Skeletal muscle tissue (tissue), 4 donors: ENCODE measurements around the gene PAM16. TPM values are rescaled to one million over a fixed set of nuclear protein-coding genes. Genes with fewer than 3 reads are reported as not detected.
A peak's percentile ranks its signal among the peaks of the same experiment; 100 is the strongest.

Experiments used
- H3K27ac ChIP-seq: one replicate; pipeline ENCODE4 v1.7.0; 2013; ENCODE audit warnings: mild to moderate bottlenecking, low read depth, low read length, inconsistent platforms
- H3K27me3 ChIP-seq, 3 donors: one replicate each; pipeline ENCODE4 v1.7.0; 2013; ENCODE audit warnings: low read length in 3 of 3; ENCODE audit not compliant: control insufficient read depth in 3 of 3, insufficient read depth in 3 of 3
- H3K36me3 ChIP-seq, 3 donors: one replicate each; pipeline ENCODE4 v1.7.0; 2013; ENCODE audit warnings: low read length in 3 of 3; ENCODE audit not compliant: control insufficient read depth in 3 of 3, insufficient read depth in 3 of 3
- H3K4me1 ChIP-seq, 3 donors: one replicate each; pipeline ENCODE4 v1.7.0; 2013; ENCODE audit warnings: low read length in 3 of 3, mild to moderate bottlenecking in 3 of 3; ENCODE audit not compliant: control insufficient read depth in 3 of 3, insufficient read depth in 3 of 3
- H3K4me3 ChIP-seq, 3 donors: one replicate each; pipeline ENCODE4 v1.7.0; 2013; ENCODE audit warnings: low read length in 3 of 3
- H3K9ac ChIP-seq, 3 donors: one replicate each; pipeline ENCODE4 v1.7.0; 2013; ENCODE audit warnings: low read length in 3 of 3, mild to moderate bottlenecking in 3 of 3, moderate library complexity in 2 of 3, low read depth in 1 of 3
- H3K9me3 ChIP-seq, 3 donors: one replicate each; pipeline ENCODE4 v1.7.0; 2013; ENCODE audit warnings: low read length in 3 of 3; ENCODE audit not compliant: control insufficient read depth in 3 of 3
- total RNA-seq: library from RNA; depleted of rRNA; stranded (reverse); fragments of >200 nt; gene quantifications from one replicate; pipeline ENCODE4 v1.2.3, GENCODE V29; 2014
- donor health status: Osteomylitis.

The PAM16 gene
- total RNA-seq, 1 donor from 2014 or later: 32.9 TPM

DNA sequence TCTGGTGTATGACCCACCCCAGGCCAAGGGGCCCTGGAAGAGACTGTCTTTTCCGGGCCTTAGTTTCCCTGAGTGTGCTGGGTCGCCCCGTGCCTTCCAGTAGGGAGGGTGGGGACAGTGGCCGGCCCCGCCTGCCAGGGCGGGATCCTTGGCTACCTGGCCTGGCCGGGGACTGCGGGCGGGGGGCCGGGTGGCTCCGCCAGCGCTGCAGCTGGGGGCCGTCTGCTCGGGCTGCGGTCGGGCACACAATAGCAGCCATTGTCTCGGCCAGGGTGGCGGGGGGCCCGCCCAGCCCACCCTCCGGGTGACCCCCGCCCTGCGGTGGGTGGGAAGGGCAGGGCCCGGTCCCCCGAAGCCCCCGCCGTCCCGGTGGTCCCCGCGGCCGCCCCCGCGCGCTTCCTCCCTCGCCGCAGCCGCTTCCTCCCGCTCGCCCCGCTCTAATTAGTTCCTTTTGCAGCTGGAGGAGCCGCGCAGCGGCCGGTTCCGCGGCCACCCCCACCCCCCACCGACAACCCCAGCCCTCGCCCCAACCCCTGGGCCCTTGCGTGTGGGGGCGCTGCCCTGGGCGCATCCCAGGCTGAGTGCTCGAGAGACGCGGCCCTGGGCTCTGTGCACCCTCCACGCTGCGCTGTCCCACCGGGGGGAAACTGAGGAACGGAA is 23.6 kb downstream of the PAM16 start:
- H3K4me1 ChIP-seq: peaks cover 37 to 48% (median 42%) of the 10 kb centered on the region in 3 donors
- peaks cover 0 to 4% (median 0%) of the 10 kb centered on the region in 3 donors for H3K27me3 ChIP-seq
- peaks cover 0 to 4% (median 4%) of the 10 kb centered on the region in 3 donors for H3K36me3 ChIP-seq
- peak overlapping the region; percentile 66 for H3K27ac ChIP-seq
- peak overlapping the region; percentile 54 to 70 (median 61) for H3K4me3 ChIP-seq
- no peaks in the 10 kb centered on the region for H3K9me3 ChIP-seq
- peak overlapping the region; percentile 57 to 77 (median 67) for H3K9ac ChIP-seq

DNA sequence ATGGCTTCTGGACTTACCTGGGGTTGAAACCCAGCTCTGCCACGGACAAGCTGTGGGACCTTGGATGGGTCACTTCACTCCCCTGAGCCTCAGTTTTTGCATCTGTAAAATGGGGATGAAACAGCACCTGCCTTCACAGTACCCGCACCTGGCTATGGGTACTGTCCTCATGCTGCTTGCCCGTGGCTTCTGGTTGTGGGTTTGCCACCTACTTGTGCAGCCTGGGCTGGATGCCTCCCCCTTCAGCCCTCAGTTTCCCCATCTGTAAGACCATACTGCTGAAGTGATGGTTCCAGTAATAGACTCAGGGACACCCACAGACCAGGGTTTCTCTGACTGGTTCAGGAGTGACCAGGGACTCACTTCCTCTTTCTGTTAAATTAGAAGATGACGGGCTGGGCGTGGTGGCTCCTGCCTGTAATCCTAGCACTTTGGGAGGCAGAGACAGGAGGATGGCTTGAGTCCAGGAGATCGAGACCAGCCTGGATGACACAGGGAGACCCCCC is 25.8 kb downstream of the PAM16 start:
- Histone ChIP-seq H3K4me1 (peaks cover 46 to 54% (median 51%) of the 10 kb centered on the region in 3 donors), H3K36me3 (no peaks in the 10 kb centered on the region), H3K27ac (no peak overlapping the region), H3K4me3 (no peak overlapping the region), H3K9me3 (no peaks in the 10 kb centered on the region), H3K27me3 (peaks cover 0 to 5% (median 2%) of the 10 kb centered on the region in 3 donors), H3K9ac (peak overlapping the region in 1 of 3 donors; percentile 33)

DNA sequence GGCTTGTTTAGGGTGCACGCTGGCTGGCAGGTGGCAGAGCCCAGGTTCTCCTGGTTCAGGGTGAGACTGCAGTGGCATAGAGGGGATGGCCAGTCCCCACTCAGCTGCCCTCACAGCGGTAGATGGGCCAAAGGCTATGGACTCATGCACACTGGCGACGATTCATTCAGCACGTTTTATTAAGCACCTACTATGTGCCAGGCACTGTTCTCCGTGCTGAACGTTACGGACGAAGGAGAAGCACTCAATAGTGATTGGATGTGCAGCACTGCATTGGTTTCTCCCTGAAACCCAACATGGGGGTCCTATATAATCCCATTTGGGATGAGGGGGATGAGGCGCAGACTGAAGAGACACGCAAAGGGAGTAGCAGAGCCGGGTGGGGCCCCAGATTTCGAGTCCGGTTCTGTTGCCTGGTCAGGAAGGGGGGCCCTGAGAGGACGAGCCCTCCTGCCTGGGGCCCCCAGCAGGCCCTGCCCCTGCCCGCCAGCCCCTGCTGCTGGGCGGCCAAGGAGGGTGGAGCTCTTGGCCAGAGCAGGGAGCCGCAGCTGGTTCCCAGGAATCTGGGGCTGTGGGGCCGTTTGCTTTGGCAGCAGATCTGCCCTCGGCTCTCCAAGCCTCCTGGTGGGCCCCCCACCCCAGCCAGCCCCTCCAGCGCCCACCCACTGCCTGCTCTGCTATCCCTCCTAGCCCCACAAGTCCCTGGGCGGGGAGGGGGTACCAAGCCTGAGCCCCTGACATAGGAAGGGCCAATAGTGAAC is 26.4 kb downstream of the PAM16 start:
- Histone ChIP-seq H3K4me3 (peak overlapping the region in 2 of 3 donors; percentile 6 to 30), H3K27me3 (peaks cover under 1 to 8% (median 5%) of the 10 kb centered on the region in 3 donors), H3K27ac (peak overlapping the region; percentile 19), H3K4me1 (peaks cover 49 to 56% (median 55%) of the 10 kb centered on the region in 3 donors), H3K9ac (peak overlapping the region in 1 of 3 donors; percentile 54), H3K9me3 (no peaks in the 10 kb centered on the region), H3K36me3 (no peaks in the 10 kb centered on the region)

DNA sequence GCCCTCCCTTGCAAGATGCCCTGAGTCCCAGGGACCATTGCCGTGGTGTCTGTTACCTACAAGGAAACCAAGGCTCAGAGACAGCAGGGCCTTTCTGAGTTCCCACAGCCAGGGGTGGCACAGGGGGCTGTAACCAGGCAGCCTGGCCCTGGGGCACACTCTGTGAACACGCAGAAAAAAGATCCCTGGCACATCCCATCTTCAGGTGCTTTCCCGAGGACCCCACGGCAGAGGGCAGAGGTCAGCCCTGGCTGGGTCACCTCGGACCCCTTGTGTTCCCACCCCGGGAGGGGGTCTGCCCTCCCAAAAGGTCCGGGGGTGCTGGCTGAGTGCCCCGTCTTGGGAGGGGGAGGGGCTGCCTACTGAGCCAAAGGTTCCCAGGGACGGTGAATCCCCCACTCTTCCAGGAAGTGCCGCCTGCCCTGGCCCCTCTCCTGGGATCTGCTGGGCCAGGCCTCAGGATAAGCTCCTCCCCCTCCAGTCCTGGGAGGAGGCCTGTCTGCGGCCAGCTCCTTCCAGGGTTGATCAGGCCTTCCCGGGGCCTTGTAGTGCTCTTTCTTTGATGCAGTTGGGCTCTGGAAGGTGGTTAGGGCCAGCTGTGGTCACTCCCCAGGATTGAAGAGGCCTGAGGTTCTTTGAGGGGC is 27.2 kb downstream of the PAM16 start:
- peak overlapping the region in 2 of 3 donors; percentile 6 to 30 for H3K4me3 ChIP-seq
- peak overlapping the region in 1 of 3 donors; percentile 54 for H3K9ac ChIP-seq
- H3K9me3 ChIP-seq: no peaks in the 10 kb centered on the region
- no peaks in the 10 kb centered on the region for H3K36me3 ChIP-seq
- H3K4me1 ChIP-seq: peaks cover 51 to 56% (median 54%) of the 10 kb centered on the region in 3 donors
- peak overlapping the region; percentile 70 for H3K27ac ChIP-seq
- peaks cover 4 to 13% (median 11%) of the 10 kb centered on the region in 3 donors for H3K27me3 ChIP-seq

DNA sequence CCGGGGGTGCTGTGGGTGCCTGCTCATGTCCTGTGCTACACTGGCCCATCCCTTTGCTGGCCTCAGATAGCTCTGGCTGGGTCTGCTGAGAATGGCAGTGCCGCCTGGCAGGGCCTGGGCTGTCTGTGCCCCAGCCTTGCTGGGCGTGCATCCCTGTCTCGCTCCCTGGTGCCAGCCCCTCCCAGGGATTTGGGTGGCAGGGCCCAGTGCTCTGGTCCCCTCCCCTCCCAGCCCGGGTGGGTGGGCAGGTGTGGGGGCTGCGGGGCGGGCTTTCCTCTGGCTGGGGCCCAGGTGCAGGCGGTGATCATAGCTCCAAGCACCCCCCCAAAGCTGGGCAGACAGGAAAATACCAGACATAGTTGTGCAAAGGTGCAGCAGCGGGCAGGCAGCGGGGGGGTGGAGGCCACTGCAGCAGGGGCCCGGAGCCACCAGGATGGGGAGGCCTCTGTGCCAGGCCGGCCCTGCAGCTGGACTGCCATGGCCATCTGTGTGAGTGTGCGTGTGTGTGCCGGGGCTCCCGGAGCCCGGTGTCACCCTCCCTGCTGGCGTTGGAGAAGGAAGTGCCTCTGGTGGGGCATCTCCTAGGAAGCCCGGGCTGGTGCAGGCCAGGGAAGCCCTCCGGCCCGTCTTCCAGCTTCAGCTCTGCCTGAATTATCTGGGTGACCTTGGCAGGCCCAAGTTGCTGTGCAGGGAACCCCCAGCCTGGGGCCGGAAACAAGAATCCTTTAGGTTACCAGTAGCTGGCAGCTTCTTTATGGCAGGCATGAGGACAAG is 27.9 kb downstream of the PAM16 start:
- peak overlapping the region in 1 of 3 donors; percentile 54 for H3K9ac ChIP-seq
- H3K4me1 ChIP-seq: peaks cover 46 to 56% (median 49%) of the 10 kb centered on the region in 3 donors
- peak overlapping the region; percentile 70 for H3K27ac ChIP-seq
- no peak overlapping the region for H3K4me3 ChIP-seq
- peaks cover 4 to 13% (median 11%) of the 10 kb centered on the region in 3 donors for H3K27me3 ChIP-seq
- no peaks in the 10 kb centered on the region for H3K9me3 ChIP-seq
- no peaks in the 10 kb centered on the region for H3K36me3 ChIP-seq

DNA sequence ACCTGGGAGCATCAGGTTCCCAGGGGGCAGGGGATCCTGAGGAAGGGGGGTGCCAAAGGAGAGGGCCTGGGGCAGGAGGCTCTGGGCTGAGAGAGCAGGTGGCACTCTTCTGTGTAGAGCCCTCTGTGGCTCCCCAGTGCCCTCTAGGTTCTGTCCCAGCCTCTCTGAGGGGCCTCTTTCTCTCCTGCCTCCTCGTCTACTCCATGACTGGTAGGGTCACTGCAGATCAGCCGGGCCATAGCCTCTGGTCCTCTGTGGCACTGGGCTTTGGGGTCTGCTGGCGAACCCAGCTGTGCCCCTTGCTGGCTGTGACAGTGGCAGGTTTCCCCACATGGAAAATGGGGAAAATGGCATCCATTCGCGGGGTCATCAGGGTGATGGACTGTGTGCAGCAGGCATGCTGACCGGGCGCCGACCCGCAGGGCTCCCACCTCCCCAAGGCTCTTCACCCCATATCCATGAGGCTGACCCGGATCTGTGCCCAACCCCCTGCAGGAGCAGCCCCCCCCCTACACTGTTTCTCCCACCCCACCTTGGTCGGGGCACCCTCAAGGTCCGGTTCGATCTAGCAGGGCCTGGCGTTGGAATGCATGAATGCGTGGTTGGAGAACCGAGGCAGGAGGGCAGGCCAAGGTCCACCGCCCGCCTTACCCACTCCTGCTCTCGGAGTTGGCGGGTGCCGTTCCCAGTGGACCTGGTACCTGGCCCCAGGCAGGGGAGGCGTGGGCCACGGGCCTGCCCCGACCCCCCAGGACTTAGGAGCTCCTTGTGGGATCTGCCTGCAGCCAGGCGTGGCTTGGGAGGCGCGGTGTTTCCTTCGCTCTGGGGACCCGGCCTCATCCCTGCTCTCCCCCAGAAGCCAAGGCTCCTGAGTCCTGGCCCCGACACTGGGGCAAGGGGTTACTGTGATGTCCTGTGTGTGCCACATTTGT is 28.7 kb downstream of the PAM16 start:
- Histone ChIP-seq H3K4me3 (no peak overlapping the region), H3K36me3 (no peaks in the 10 kb centered on the region), H3K27me3 (peaks cover 4 to 20% (median 11%) of the 10 kb centered on the region in 3 donors), H3K4me1 (peaks cover 49 to 60% (median 54%) of the 10 kb centered on the region in 3 donors), H3K9me3 (no peaks in the 10 kb centered on the region), H3K9ac (no peak overlapping the region), H3K27ac (no peak overlapping the region)

DNA sequence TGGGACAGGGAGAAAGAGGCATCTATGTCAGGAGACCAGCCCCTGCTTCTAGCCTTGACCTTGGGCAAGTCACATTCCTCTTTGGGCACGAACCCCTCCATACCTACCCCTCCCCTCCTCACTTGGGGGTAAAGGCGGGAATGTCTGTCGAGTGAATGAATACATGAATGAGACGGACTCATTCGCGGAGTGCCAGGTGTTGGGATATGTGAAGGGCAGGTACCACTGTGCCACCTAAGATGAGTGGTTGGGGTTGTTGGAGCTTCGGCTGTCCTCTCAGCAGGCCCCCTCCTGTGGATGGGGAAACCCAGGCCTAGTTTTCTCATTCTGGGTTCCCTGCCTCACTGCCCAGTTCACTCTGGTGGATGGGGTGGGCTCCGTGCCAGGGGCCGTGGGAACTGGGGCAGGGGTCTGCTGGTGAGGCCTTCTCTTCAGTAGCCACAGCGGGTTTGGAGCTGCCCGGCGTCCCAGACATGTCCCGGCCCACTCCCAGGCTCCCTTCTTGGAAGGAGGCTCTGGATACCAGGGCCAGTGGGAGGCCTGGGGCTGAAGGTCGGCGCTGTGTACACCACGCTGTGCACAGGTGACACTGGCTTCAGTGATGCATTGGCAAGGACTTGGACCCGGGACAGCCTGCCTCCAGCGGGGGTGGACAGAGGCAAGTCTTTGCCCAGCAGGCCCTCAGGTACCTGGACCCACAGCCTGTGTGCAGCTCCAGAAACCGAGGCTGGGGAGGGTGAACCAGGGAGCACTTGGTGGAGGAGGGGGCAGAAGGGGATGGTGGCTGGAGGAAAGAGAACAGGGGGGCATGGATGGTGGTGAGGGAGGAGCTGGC is 29.6 kb downstream of the PAM16 start:
- no peaks in the 10 kb centered on the region for H3K9me3 ChIP-seq
- H3K27ac ChIP-seq: peak overlapping the region; percentile 77
- no peaks in the 10 kb centered on the region for H3K36me3 ChIP-seq
- no peak overlapping the region for H3K4me3 ChIP-seq
- H3K4me1 ChIP-seq: peaks cover 53 to 68% (median 59%) of the 10 kb centered on the region in 3 donors
- H3K27me3 ChIP-seq: peaks cover 11 to 29% (median 11%) of the 10 kb centered on the region in 3 donors
- H3K9ac ChIP-seq: peak overlapping the region in 1 of 3 donors; percentile 33

DNA sequence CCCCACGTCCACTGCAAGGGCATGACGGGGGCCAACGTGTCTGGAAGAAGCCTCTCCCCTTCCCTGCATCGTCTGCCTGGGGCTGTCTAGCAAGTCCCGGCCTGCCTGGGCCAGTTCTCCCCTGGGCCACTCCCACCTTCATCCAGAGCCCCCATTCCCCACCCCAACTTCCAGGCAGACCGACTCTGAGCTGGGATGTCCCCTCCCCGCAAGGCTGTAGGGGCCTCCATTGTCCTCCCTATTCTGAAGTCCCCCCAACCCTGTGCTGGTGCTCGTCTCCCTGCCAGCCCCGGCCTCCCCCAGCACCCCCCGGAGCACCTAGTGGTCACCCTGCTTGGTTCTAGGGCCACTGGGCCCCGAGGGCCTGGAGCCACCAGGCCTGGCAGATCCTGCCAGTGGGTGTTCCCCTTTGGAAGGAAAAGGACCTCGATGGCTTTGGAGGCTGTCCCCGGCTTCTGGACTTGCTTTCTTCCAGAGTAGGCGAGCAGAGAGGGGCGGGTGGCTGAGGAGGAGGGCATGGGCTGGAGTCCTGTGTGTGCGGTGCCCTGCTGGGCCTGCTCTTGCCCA is 30.5 kb downstream of the PAM16 start:
- Histone ChIP-seq H3K27ac (peak overlapping the region; percentile 77), H3K4me3 (no peak overlapping the region), H3K4me1 (peaks cover 53 to 69% (median 58%) of the 10 kb centered on the region in 3 donors), H3K27me3 (peaks cover 11 to 31% (median 11%) of the 10 kb centered on the region in 3 donors), H3K9ac (peak overlapping the region in 2 of 3 donors; percentile 14 to 33), H3K36me3 (no peaks in the 10 kb centered on the region), H3K9me3 (no peaks in the 10 kb centered on the region)
